ENCODE results near the gene CXCL5.
"Not testable (repeated sequence)": the region's sequence is repeated elsewhere in the genome, so short reads cannot be mapped to it uniquely, and the experiment has no call there.

Gene CXCL5

DNA sequence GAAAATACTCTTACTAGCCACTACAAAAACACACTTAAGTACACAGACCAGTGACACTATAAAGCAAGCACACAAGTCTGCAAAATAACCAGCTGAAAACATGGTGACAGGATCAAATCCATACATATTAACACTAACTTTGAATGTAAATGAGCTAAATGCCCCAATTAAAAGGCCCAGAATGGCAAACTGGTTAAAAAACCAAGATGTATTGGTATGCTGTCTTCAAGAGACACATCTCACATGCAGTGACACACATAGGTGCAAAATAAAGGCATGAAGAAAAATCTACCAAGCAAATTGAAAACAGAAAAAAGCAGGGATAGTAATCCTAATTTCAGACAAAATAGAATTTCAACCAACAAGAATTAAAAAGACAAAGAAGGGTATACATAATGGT is 27.5 kb downstream of the CXCL5 start:
- DNase-seq (ENCODE audit: low read depth in 2 of 2), result no peak

DNA sequence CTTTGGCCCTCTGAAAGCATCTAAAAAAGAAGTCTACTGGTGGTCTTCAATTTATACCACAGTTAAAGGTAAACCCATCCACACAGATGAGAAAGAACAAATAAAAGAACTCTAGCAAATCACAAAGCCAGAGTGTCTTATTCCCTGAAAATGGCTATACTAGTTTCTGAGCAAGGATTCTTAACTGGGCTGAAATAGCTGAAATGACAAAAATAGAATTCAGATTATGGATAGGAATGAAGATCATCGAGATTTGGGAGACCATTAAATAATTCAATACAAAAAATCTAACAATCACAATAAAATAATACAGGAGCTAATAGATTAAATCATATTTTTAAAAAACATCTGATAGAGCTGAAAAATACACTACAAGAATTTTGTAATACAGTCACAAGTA is 28.5 kb downstream of the CXCL5 start:
- no peak for DNase-seq (ENCODE audit: low read depth in 2 of 2)

DNA sequence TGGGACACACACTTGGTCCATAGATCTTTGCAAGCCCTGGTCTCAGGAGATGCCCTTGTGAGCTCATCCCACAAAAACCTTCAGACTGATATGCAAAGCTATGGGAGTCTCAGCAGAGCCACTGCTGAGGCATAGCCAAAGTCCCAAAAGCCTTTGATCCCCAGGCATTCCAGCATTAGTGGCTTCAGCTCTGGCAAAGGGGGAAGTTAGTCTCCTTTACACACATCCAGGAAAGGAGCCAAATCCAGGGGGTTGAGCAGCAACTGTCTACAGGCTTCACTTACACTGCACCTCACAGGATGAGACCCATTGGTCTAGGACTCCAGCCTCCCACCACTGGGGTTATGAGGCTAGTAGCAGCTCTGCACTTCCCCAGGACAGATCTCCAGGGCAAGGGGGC is 30.6 kb downstream of the CXCL5 start:
- DNase-seq (ENCODE audit: low read depth in 2 of 2), result no peak

DNA sequence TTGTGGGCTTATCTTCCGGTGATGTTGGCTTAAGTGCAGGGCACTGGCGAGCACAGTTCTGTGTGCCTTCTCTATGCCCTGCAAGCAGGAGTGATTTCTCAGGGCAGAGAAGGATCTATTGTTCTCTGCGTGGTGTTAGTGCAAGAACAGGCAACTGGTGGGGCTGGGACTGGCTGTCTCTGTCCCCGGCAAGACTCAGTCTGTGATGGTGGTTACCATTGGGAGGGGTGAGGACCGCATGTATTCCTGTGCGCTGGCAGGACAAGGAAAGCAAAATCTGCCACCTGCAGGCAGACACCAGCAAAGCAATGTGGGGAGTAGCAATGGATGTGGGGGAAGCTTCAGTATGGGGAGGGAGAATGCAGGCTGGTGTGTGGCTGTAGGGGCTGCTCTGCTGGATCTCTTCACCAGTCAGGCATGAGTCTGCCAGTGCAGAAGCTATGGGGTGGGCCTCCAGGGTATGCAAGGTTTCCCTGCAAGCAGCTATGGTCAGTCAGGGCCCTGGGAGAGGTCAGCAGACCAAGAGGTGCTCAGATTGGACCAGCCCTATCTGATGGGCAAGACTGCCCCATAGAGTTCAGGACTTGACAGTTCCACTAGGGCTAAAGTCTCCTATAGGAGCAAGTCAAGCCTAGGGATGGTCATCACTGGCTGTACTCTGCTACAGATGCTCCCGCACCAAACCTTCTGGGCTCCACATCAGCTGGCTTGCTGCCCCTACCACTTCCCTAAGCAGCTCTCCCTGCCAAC is 33.4 kb downstream of the CXCL5 start:
- no peak for DNase-seq (ENCODE audit: low read depth in 2 of 2)

DNA sequence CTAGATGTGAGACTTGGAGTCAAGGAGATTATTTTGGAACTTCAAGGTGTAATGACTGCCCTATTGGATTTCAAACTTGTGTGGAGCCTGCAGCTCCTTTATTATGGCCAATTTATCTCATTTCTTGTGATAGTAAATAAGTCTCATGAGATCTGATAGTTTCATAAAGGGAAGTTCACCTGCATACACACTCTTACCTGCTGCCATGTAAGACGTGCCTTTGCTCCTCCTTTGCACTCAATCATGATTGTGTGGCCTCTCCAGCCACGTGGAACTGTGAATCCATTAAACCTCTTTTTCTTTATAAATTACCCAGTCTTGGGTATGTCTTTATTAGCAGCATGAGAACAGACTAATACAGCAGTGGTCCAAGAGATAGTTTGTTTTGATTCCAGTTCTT is 35.8 kb downstream of the CXCL5 start:
- no peak for DNase-seq (ENCODE audit: low read depth in 2 of 2)

DNA sequence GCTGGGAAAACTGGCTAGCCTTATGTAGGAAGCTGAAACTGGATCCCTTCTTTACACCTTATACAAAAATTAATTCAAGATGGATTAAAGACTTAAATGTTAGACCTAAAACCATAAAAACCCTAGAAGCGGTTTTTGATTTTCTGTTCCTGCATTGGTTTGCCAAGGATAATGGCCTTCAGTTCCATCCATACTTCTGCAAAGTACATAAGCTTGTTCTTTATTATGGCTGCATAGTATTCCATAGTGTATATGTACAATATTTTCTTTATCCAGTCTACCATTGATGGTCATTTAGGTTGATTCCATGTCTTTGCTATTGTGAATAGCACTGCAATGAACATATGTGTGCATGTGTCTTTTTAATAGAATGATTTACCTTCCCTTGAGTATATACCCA is 39.4 kb downstream of the CXCL5 start:
- not testable (repeated sequence) for DNase-seq (ENCODE audit: low read depth in 2 of 2)

DNA sequence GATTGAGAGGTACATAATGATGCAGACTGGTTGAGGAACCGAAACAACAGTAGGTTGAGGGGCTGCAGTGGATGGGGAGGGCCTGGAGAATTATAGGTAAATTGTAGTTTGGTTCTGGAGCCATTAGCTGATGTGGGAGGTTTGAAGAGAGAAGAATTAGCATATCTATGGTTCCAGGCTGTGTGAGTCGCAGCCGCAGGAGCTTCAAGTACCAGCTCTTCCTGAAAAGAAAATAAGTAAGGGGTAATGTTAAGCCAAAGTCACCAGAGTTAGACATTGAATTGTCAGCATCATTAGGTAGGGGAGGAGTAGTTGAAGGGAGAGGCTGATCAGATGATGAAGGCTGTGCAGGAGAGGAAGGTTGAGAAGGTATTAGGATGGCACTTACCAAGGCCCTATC is 46.1 kb downstream of the CXCL5 start:
- no peak for DNase-seq (ENCODE audit: low read depth in 2 of 2)

DNA sequence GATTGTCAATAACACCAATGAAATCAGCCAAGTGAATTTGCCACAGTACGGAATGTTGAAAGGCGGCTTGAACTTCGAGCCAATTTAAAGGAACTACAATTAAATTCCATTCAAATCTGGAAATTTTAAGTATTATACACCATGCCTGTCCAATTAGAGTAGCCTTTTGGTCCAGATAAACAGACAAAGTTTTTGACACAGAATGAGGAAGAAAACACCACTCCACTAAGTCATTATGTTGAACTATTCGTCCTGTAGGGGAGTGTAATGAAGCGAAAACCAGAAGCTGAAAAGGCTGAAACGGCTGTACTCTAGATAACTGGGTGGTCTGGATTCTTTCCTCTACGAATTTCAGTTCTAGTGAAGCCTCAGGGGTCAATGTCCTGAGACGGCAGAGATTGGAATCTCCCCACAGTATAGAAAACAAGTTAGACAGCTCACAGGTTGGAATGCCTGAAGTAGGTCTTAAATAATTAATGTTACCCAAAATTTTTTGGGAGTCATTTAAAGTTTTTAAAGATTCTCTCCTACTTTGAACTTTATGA is 48.0 kb downstream of the CXCL5 start:
- not testable (repeated sequence) for DNase-seq (ENCODE audit: low read depth in 2 of 2)

DNA sequence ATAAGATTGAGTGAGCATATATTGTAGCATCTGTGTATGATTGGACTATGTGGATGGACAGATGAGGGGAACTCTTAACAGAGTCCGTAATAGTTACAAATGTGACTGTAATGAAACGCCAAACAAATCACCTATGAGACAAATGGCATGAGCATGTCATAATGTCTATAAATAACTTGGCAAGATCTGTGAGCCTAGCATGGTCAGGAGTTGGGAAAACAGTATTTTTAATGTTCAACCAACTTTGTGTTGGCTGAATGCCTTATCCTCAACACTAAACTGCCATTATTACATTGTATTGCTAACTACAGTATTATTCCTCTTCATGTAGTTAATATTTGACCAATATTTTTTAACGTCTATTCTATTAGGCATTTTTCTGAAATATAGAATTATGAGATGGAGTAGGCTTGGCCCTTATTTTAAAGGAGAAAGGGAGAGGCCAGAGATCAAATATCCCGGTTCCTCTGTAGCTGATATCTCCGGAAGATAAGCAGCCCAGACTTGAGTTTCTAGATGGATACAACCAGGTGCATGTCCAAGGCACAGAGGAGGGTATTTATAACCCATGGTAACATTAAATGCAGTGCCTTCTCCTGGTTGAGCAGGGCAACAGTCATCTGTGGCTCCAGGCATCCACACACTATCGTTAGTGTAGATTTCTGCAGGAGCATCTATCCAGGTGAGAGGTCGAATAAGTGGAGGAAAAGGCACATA is 49.3 kb downstream of the CXCL5 start:
- DNase-seq (ENCODE audit: low read depth in 2 of 2), result no peak

DNA sequence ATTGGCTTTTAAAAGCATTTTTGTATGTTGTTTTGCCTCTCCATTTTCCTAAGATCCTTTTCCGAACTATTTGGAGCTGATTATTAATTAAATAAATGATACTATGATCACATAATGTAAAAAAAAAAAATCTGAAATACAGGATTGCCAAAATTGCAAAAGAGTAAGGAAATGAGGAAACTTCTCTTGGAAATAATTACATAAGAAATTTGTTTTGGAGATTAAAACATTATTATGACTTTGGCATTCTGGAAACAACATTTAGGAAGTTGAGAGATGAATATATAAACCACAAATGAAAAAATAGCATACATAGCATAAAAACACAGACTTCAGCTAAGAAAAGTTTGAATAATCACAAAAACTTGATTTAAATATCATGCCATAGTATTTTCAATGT is 50.2 kb downstream of the CXCL5 start:
- DNase-seq (ENCODE audit: low read depth in 2 of 2), result no peak

DNA sequence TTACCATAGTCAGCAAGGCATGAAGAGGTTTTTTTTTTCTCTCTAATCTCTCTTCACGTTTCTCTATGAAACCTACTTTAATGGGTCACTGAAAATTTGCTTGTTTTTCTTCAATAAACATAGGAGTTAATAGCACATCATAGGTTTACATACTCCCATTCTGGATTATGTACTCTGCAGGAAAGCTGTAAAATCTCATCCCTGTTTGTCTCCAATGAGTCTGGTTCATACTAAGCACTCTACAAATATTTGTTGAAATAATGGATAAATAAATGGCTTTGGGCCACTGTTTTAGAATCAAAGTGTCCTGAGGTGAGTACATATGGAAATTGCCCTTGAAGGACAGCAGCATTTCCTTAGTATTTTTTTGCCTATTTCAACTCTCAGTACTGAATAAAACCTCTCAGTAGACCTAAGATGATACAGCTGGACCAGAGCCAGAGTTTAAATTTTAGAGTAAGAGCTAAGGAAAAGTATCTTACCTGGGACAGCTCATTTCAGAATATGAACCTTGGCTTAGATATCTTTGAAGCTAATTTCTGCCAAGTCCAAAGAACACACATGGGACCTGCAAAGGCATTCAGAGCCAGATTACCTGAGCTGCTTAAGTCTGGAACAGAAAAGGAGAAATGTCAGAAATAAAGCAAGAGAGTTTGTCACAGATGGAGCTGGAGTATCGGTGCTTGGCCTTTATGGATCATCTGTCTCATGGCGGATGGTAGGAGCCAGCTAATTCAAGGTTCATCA is 51.1 kb downstream of the CXCL5 start:
- no peak for DNase-seq (ENCODE audit: low read depth in 2 of 2)

DNA sequence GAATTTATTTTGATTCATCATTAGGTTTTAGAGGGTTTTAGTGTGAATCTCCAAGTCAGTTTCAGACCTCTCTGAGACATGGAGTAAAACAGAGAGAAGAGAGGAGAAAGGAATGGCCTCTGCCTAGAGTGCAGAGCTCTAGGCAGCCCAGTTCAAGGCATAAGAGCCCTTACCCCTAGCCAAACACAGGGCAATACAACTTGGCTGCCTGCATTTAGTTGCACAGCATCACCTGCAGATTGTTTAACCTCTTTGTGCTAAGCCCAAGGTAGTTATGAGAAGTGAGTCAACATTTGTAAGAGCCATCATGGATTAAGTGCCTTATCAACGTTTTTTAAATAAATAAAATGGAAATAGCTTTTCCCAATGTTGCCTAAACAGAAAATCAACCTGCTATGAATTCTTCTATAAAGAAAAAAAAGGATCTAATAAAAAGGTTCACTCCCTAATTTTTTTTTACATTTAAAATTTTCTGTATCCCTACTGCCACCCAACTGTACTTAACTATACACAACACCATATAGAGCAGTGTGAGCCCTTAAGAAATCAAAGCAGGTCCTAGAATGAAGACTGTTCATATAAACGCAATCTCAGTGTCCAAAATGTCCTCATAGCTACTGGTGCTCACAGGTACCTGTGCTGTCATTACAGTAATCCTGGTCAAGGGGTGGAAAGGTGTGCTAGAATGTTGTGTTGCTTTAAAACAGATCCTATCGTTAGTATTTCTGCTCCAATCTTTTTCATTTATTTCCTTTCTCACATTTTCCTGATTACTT is 52.6 kb downstream of the CXCL5 start:
- DNase-seq (ENCODE audit: low read depth in 2 of 2), result no peak

Data from stimulated activated CD4-positive, alpha-beta T cell treated with anti-CD3 and anti-CD28 coated beads, Interleukin-12 subunit alpha, Interleukin-12 subunit beta, amount 100 ng/mL, for 24 hours (primary cell).